ENCODE data around the gene CTU2.
A peak's percentile ranks its signal among the peaks of the same experiment; 100 is the strongest.

Gene CTU2

DNA sequence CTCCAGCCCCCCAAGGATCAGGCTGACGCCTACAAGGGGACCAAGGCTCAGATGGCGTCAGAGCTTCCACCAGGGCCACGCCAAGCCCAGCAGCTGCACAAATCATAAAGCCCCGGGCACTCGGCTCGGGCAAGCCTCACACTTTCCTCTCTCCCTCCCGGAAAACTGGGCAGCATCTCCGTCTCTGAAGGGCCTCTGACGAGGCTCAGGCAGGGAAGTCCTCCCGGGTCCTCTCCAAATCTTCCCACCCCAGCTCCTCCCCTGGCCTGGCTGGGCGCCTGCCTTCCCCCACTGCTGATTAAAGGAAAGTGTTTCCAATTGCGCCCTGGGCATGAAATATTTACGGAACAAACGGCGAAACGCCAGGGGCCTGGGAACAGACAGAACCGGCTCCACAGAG is 40.2 kb downstream of the CTU2 start:
- TF ChIP-seq, protein P1, sequence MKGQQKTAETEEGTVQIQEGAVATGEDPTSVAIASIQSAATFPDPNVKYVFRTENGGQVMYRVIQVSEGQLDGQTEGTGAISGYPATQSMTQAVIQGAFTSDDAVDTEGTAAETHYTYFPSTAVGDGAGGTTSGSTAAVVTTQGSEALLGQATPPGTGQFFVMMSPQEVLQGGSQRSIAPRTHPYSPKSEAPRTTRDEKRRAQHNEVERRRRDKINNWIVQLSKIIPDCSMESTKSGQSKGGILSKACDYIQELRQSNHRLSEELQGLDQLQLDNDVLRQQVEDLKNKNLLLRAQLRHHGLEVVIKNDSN (IDR thresholded peaks at IDR 0.05): no peak
- no peak for TF ChIP-seq CEBPB (IDR thresholded peaks at IDR 0.05)
- TF ChIP-seq FOXM1 (IDR thresholded peaks at IDR 0.05; ENCODE audit: borderline replicate concordance, low read depth): no peak
- no peak for TF ChIP-seq RAD21 (IDR thresholded peaks at IDR 0.05; ENCODE audit: low read depth)
- TF ChIP-seq TCF12 (IDR thresholded peaks at IDR 0.05; ENCODE audit: low read depth): no peak
- TF ChIP-seq ZBTB7A (IDR thresholded peaks at IDR 0.05; ENCODE audit: low read depth): no peak
- TF ChIP-seq, protein P2, sequence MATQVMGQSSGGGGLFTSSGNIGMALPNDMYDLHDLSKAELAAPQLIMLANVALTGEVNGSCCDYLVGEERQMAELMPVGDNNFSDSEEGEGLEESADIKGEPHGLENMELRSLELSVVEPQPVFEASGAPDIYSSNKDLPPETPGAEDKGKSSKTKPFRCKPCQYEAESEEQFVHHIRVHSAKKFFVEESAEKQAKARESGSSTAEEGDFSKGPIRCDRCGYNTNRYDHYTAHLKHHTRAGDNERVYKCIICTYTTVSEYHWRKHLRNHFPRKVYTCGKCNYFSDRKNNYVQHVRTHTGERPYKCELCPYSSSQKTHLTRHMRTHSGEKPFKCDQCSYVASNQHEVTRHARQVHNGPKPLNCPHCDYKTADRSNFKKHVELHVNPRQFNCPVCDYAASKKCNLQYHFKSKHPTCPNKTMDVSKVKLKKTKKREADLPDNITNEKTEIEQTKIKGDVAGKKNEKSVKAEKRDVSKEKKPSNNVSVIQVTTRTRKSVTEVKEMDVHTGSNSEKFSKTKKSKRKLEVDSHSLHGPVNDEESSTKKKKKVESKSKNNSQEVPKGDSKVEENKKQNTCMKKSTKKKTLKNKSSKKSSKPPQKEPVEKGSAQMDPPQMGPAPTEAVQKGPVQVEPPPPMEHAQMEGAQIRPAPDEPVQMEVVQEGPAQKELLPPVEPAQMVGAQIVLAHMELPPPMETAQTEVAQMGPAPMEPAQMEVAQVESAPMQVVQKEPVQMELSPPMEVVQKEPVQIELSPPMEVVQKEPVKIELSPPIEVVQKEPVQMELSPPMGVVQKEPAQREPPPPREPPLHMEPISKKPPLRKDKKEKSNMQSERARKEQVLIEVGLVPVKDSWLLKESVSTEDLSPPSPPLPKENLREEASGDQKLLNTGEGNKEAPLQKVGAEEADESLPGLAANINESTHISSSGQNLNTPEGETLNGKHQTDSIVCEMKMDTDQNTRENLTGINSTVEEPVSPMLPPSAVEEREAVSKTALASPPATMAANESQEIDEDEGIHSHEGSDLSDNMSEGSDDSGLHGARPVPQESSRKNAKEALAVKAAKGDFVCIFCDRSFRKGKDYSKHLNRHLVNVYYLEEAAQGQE (IDR thresholded peaks at IDR 0.05; ENCODE audit: low read depth): no peak
- no peak for TF ChIP-seq NFIC (IDR thresholded peaks at IDR 0.05)
- TF ChIP-seq CREB1 (IDR thresholded peaks at IDR 0.05; ENCODE audit: low read depth): no peak
- TF ChIP-seq, protein P3, sequence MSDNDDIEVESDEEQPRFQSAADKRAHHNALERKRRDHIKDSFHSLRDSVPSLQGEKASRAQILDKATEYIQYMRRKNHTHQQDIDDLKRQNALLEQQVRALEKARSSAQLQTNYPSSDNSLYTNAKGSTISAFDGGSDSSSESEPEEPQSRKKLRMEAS (IDR thresholded peaks at IDR 0.05): no peak
- TF ChIP-seq YY1 (IDR thresholded peaks at IDR 0.05; ENCODE audit: low read depth): no peak

DNA sequence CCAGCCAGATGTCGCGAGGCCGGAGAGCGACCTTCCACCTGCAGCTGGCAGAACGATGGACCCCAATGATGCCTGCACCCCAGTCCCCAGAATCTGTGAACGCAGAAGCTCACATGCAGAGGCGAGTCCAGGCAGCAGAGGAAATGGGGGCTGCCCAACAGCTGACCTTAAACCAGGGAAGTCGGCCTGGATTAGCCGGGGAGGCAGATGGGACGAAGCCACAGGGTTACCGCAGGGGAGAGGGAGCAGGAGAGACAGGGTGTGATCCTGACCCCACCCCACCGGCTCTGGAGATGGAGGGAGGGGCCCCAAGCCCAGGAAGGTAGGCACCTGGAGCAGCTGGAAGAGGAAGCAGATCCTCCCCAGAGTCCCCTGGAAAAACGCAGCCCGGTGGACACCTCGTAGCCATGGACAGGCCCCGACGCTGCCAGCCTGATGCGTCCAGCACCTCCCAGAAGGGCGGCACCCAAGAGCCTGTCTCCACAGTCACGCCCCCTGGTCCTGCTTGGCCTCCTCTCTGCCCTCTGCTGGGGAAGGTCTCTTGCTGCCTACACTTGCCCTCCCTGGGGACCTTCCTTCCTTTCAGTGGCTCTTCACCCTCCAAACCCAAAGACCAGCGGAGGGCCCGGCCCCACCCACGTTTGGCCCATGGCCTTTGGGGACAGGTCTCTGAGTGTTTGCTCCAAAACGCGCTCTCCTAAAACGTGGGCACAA is 41.4 kb downstream of the CTU2 start:
- no peak for TF ChIP-seq CEBPB (IDR thresholded peaks at IDR 0.05)
- TF ChIP-seq RAD21 (IDR thresholded peaks at IDR 0.05; ENCODE audit: low read depth): peak; percentile 22; the same call in 1 of the 2 replicates
- no peak for TF ChIP-seq TAF1 (IDR thresholded peaks at IDR 0.05; ENCODE audit: low read depth)

DNA sequence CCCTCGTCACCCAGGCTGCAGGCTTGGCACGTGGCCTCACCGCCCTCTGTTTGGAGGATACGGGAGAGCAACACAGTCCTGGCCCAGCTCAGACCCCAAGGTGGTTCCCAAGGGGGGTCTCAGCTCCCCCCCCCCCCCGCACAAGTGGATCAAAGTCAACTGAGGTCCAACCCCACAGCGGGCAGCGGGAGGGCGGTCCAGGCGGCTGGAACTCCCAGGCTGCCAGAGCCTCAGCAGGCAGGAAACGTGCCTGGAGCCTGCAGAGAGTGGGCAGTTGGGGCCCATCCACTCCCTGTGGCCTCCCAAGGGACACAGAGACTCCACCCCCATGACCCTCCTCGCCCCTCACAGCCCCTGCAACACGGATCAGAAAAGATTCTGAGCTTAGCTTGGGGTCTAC is 42.1 kb downstream of the CTU2 start:
- TF ChIP-seq EGR1 (IDR thresholded peaks at IDR 0.05) (no peak), TAF1 (IDR thresholded peaks at IDR 0.05; ENCODE audit: low read depth) (no peak), CEBPB (IDR thresholded peaks at IDR 0.05) (no peak), CREB1 (IDR thresholded peaks at IDR 0.05; ENCODE audit: low read depth) (no peak), FOXM1 (IDR thresholded peaks at IDR 0.05; ENCODE audit: borderline replicate concordance, low read depth) (no peak), ZBTB7A (IDR thresholded peaks at IDR 0.05; ENCODE audit: low read depth) (no peak), TEAD4 (IDR thresholded peaks at IDR 0.05) (no peak), RAD21 (IDR thresholded peaks at IDR 0.05; ENCODE audit: low read depth) (no peak), TCF12 (IDR thresholded peaks at IDR 0.05; ENCODE audit: low read depth) (no peak), NFIC (IDR thresholded peaks at IDR 0.05) (no peak), YY1 (IDR thresholded peaks at IDR 0.05; ENCODE audit: low read depth) (no peak), EP300 (IDR thresholded peaks at IDR 0.05; ENCODE audit: borderline replicate concordance) (no peak)
- TF ChIP-seq, protein P2 (IDR thresholded peaks at IDR 0.05; ENCODE audit: low read depth): no peak
- TF ChIP-seq, protein P1 (IDR thresholded peaks at IDR 0.05): no peak
- TF ChIP-seq, protein P3 (IDR thresholded peaks at IDR 0.05): no peak

DNA sequence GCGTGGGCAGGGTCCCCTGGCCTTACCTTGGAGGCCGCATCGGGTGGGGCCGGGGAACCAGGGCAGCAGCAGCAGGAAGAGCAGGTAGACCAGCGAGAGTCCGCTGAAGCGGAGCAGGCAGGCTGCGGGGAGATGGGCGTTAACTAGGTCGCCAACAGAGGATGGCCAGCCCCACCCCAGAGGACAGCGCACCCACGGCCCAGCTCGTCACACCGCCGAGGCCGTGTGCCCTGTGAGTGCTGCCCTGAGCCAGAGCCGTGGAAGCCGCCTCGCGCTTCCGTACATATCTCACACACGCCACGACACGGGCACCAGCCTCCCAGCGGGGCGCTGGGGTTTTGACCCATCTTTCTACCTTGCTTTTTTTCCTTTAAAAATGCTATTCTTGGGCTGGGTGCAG is 43.1 kb downstream of the CTU2 start:
- TF ChIP-seq TAF1 (IDR thresholded peaks at IDR 0.05; ENCODE audit: low read depth) (no peak), ZBTB7A (IDR thresholded peaks at IDR 0.05; ENCODE audit: low read depth) (no peak), TCF12 (IDR thresholded peaks at IDR 0.05; ENCODE audit: low read depth) (no peak), TEAD4 (IDR thresholded peaks at IDR 0.05) (no peak), NFIC (IDR thresholded peaks at IDR 0.05) (no peak), RAD21 (IDR thresholded peaks at IDR 0.05; ENCODE audit: low read depth) (no peak), CREB1 (IDR thresholded peaks at IDR 0.05; ENCODE audit: low read depth) (no peak), EGR1 (IDR thresholded peaks at IDR 0.05) (no peak), FOXM1 (IDR thresholded peaks at IDR 0.05; ENCODE audit: borderline replicate concordance, low read depth) (no peak), CEBPB (IDR thresholded peaks at IDR 0.05) (no peak), EP300 (IDR thresholded peaks at IDR 0.05; ENCODE audit: borderline replicate concordance) (no peak), YY1 (IDR thresholded peaks at IDR 0.05; ENCODE audit: low read depth) (no peak)
- TF ChIP-seq, protein P1 (IDR thresholded peaks at IDR 0.05): no peak
- TF ChIP-seq, protein P2 (IDR thresholded peaks at IDR 0.05; ENCODE audit: low read depth): no peak
- TF ChIP-seq, protein P3 (IDR thresholded peaks at IDR 0.05): no peak

Measured in Ishikawa (cell line).